NCI-H524 (cell line): ENCODE data around the gene CELF2.
"Not testable (repeated sequence)": the region's sequence is repeated elsewhere in the genome, so short reads cannot be mapped to it uniquely, and the experiment has no call there.

Source experiments
- DNase-seq, 2 experiments: peaks; one replicate each; lab custom pipeline; 2025; lab: John Stamatoyannopoulos, UW

Gene CELF2

DNA sequence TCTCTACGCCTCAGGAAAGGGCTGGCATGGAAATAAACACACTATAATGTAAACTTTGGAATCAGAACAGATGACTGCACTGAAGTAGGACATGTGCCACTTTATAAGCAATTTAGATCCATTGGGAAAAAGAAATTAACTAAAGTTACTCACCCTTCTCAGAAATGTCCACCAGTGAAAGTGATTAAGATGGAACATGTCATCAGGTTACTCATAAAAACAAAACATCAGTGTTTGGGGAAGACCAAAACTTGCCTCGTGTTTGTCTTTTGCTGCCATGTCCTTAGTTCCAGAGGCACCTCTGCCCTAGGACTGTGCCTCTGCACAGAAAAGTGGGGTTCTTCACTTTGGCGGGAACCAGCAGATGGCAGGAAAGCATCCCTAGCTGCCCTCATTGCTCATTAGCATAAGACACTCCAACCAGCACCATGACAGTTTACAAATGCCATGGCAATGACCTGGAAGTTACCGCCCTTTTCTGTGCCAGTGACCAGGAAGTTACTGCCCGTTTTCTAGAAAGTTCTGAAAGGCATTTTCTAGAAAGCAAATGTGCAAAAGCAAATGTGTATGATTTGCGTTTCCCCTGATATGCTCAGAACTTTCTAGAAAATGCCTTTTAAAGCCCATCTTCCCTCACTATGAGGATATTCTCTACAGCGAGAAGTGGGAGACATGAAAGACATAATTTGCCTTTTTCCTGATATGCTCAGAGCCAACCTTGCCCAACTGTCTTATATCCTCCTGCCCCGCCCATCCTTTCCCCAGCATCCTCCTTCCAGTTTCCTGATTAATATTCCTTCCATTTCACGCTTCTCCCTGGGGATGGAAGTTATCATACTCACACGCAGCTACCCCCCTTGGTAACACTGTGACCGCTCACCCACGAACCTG is 335.6 kb downstream of the CELF2 start:
- DNase-seq: peak in 1 of 2 experiments; percentile 34

DNA sequence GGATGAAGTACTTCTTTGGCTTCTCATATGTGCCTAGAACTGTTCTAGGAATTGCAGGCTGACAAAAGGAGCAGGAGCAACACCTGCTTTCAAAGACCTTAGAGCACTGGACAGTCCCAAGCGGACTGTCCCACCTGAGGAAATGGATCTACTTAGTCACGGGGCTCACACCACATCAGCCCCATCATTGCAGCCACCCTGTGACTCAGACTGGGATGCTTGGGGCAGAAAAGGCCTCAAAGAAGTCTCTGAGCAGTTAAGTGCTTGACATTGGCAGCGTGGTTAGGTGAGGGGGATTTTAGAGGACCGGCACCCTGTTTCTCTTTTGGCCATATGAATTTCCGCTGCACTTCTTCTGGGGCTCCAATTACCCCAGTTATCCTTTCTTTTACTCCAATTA is 337.2 kb downstream of the CELF2 start:
- DNase-seq: no peak

DNA sequence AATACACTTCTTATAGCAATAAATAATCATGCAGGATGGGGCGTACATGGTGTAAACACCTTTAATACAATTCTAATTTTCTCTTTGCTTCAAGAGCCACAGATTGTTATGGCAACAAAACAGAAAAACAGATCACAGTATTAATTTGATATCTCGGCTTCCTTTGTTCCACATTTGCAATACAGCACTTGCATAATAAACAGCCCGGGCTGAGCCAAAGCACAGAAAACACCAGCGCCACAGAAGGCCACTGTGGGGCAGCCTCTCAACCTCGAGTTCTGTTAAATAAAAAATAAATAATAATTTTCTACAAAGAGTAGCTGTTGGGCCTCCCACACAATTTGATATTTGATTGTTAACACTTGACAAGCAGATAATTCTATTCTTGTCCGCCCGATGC is 337.9 kb downstream of the CELF2 start:
- DNase-seq: no peak

DNA sequence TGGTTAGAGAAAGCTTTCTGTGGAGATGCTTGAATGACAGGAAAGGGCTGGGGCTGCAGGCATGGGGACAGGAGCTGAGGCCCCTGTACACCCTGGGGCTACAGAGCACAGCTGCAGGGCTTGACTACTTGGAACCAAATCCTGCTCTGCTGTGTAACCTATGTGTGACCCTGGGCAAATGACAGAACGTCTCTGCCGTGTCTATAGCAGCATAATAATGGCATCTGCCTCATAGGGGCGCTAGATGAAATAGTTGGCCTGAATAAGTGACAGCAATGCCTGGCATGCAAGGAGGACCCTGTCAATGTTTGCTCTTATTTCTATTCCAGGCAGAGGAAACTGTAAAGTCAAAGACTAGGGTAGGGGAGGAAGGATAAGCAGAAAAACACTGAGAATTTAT is 339.8 kb downstream of the CELF2 start:
- no peak for DNase-seq

DNA sequence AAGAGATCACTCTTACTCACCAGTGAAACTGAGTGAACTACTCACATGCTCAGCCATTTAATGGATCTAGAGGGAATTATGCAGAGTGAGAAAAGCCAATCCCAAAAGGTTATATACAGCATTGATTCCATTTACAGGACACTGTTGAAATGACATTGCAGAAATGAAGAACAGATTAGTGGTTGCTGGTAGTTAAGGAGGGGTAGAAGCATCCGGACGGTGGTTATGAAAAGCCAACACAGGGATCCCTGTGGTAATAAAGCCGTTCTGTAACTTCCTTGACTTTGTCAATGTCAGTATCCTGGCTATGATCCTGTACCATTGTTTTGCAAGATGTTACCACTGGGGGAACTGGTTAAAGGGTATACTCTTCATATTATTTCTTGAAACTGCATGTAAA is 340.3 kb downstream of the CELF2 start:
- DNase-seq: no peak

DNA sequence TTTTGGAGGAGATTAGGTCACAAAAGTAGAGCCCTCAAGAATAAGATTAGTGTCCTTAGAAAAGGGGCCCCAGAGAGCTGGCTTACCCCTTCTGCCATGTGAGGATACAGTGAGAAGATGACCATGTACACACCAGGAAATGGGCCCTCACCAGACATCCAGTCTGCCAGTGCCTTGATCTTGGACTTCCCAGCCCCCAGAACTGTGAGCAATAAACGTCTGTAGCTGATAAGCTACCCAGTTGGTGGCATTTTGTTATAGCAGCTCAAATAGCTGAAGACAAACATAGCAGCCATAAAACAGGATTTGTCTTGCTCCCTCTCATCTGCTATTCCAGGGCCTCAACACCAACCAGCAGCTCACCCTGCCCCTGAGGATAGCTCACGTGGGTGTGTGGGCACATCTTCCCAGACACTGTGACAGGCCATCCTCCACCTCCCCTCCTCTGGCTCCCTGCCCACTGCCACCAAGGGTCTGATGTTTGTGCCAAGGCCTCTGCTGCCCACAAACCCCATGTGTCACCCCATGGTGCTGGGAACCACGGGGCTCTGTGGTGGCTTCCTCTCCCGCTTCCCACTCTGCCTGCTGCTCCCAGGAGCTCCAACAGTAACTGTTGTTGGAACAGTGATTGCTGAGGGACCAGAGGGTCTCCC is 341.4 kb downstream of the CELF2 start:
- no peak for DNase-seq

DNA sequence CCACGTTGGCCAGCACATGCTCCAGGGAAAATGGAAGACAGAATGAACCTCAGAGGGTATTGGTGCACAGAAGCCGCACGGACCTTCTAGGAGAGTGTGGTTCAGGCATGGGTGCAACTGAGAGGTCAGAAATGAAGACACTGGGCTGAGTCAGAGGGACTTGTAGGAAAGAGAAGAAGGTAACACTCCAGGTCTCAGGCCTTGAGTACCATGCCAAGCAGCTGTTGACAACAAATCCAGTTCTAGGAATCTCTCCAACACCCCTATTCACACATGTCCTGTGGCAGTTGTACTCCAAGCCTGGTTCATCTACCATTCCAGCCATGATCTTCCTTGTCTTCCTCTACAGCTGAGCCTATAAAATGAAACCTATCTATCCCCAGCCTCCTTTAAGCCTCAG is 342.2 kb downstream of the CELF2 start:
- no peak for DNase-seq

DNA sequence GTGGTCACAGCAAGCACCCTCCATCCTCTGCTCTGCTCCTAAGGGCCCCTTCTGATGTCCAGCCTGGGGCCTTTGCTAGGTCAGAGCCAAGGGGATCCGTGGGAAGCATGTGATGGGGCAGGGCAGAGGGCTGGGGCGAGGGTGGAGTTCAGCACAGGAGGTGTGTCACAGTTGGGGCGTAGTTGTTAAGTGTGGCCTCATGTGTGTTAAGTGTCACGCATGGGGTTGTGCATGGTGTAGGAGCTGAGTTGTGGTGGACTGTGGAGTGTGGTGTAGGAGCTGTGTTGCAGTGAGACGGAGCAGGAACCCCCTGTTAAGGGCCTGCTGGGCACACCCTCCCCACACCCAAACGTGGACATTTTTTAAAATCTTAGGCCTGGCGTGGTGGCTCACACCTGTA is 345.8 kb downstream of the CELF2 start:
- DNase-seq: no peak

DNA sequence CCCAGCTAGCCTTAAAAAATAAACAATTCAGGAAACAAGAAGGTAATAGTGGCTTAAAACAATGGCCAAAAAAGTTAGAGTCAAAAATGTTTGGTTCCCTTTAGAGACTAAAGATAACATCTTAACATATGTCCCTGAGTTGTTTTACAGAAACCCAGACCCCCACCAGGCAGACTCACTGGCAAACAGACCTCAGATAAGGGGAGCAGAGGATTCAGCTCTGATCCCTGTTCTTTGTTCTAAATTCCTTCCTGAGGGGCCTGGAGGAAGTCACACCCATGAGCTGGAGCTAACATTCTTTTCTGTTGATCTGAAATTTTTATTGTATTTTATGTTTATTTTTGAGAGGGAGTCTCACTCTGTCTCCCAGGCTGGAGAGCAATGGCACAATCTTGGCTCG is 346.6 kb downstream of the CELF2 start:
- DNase-seq: no peak

DNA sequence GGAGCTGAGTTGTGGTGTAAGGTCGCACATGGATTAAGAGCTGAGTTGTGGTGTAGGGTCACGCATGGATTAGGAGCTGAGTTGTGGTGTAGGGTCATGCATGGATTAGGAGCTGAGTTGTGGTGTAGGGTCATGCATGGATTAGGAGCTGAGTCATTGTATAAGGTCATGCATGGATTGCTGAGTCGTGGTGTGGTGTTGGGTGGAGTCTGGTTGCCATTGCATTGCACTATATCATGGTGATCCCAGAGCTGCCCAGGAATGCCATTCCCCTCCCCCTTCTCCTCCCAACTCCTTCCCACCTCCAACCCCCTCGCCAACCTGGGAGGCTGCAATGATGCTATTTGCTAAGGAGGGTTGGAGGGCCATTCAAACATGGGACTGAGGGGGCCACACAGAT is 349.2 kb downstream of the CELF2 start:
- DNase-seq: not testable (repeated sequence)

DNA sequence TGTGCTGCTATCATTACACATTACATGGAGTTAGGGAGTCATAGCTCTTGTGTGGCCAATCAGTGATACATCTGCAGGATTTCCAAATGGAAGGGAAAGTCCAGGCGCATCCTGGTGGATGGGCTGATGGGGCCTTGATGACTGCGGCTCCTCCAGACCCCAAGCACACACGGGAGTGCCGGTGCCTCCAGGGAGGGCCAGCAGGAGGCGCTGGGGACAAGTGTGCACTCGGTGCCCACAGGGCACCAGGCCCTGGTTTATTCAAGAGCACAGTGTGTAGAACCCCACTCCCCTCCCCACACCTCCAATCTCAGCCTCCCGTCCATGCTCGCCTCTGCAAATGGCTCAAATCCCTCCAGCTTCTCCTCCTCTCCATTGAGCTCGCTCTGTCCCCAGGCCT is 349.8 kb downstream of the CELF2 start:
- no peak for DNase-seq

DNA sequence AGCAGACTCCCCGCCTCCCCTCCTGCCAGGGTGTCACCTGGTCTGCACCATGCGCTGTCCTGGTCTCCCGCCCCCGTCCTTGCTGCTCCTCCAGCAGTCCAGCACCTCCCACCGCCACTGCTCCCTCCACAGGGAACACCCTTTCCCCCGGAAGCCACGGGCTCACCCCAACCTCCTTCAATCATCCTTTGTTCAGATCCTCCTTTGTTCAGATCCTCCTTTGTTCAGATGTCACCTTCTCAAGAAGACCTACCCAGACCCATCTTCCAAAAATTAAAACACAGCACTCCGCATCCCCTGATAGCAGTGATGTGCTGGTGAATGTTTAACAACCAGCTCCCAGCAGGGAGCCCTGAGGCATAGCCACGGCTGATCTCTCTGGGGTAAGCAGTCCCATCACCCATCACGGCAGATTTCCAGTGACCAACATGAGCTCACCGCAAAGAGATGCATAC is 356.1 kb downstream of the CELF2 start:
- no peak for DNase-seq

DNA sequence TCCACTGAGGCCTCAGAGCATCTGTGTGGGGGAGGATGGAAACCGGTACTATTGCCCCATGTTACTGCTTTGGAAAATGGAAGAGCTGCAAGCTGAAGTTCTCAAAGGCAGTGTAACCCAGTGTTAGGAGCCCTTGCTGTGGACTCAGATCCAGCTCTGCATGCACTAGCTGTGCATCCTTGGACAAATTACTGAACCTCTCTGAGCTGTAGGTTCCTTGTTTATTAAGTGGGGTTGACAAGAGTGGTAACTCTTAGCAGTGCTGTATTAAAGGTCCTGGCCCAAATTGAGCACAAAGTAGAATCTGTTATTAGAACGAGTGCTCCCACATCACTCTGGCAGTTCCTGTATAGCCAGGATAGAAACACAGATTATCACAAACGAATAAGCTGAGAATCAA is 359.6 kb downstream of the CELF2 start:
- DNase-seq: no peak

DNA sequence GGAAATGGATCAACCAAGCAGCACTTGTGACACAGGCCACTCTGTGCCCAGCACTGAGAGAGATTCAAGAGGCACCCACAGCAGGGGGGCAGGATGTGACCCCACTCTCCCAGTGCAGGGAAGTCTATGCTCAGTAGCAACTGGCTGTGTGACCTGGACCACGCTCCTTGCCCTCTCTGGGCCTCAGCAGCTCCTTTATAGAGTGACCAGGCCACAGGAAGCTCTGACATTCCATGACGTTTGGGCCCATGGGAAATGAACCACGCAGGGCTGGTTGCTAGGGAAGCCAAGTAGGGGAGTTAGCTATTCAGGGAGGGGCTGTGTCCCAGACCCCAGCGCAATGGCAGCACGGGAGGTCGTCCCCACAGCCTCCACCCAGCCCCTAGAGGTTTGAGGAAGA is 361.2 kb downstream of the CELF2 start:
- DNase-seq: no peak

DNA sequence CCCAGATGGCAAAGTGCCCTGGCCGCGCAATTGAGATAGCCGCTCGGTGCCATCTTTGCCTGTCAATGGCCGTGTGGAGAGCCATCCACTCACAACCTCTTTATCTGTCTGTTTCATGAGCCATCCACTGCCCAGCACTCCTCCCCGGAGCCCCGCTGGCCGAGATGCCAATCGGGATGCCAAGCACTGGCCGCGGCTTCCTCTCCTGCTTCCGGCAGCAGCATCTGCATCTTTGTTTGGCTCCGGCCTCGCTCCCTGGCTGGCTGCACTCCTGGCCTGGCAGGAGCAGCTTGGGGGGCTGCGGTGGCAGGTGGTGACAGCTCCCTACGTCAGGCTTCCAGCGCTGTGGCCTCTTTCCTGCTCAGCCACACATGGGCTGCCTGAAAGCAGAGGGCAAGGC is 362.1 kb downstream of the CELF2 start:
- no peak for DNase-seq

DNA sequence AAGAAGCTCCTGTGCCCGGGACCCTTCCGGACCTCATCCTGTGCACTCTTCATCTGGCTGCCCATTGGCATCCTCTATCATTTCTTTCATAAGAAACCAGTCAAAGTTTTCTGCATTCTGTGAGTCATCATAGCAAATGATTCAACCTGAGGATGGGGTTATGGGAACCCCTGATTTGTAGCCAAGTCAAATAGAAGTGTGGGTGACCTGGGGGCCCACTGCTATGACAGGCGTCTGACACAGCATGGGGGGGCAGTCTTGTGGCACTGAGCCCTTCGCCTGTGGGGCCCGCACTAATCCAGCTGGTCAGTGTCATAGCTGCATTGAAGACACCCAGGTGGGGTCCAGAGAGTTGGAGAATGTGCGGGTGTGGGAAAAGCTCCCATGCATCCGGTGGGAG is 363.4 kb downstream of the CELF2 start:
- no peak for DNase-seq

DNA sequence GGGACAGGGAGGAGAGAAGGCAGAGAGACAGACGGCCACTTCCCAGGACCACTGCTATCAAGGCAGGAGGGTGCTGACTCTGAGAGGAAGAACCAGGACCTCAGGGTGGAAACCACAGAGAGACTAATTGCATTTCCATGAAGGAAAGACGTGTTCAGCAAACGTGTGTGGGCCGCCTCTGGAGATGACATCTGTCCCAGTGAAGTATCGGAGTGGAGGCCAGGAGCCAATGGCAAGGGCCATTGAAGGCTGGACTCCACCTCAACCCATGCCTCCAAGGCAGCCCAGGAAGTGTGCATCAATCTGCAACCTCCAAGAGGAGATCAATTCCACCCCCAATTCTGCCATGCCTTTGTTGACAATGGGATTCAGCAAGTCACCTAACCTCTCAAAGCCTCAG is 363.8 kb downstream of the CELF2 start:
- no peak for DNase-seq

DNA sequence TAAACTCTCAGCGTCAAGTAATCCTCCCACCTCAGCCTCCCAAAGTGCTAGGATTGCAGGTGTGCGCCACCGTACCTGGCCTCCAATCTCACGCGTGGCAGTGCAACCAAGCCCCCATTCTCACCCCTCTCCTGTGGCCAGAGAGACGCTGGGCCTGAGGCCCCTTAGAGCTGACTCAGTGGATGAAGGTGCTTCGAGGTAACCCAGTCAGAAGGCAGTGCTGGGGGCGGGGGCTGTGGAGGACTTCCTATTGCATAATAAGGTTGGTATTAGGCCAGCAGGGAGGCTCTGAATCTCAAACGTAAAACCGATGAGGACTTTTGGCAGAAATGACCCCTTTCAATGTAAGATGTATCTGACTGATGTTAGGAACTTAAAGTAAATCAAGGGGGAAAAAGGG is 364.5 kb downstream of the CELF2 start:
- no peak for DNase-seq

DNA sequence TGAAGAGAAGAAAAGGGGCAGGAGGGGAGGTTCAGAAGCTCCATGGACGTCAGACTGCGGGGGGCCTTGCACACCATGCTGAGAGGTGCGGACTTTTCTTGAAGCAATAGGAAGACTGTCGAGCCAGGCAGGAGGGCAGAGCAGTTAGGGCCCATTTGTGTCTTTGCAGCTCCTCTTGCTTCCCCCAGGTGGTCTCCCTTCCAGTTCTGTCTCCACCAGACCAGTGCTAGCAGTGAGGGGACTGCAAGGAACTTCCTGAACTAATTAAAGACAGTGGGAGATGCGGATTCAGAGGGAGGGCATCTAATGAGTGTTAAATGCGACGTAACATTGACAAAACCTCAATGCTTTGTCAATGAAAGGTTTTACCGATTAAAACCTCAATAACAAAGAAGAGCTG is 368.4 kb downstream of the CELF2 start:
- DNase-seq: no peak
